Keratinocyte (primary cell): Measurements from ENCODE around the gene STYXL1.

Source experiments
- EZH2 ChIP-seq: IDR thresholded peaks from one replicate; pipeline ENCODE4 v1.6.1; 2012; ENCODE audit warnings: inconsistent platforms, mild to moderate bottlenecking, low read length, moderate library complexity
- TF ChIP-seq, protein P1 (sequence below), 3 experiments: IDR thresholded peaks in 1 of 3; conservative IDR thresholded peaks in 1 of 3; optimal IDR thresholded peaks in 1 of 3; 2 replicates in 2 of 3; 3 replicates in 1 of 3; pipeline versions ENCODE3 to v1.5.1; 2011; ENCODE audit warnings: low read length in 3 of 3, mild to moderate bottlenecking in 3 of 3, moderate library complexity in 2 of 3, control low read depth in 1 of 3, inconsistent platforms in 1 of 3; ENCODE audit not compliant: insufficient read depth in 2 of 3; ENCODE audit errors: extremely low read depth in 1 of 3

DNA sequence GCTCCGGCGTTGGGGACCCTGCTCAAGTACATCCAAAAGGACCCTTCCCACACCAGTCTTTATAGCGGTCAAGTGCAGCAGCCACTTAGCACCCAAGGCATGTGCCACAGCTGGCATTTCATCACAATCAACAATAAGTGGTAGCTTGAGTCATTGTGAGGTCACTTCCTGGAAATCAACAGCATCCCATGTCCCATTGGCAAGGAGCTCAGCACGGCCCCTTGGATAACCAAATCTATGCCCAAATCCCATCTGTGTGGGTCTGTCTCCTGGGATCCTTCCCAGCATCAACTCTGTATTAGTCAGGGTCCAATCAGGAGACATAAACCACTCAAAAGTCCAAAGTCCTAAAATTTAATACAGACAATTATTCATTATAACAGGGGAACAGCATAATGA, 27.2 kb upstream of the STYXL1 start:
- TF ChIP-seq, protein P1, sequence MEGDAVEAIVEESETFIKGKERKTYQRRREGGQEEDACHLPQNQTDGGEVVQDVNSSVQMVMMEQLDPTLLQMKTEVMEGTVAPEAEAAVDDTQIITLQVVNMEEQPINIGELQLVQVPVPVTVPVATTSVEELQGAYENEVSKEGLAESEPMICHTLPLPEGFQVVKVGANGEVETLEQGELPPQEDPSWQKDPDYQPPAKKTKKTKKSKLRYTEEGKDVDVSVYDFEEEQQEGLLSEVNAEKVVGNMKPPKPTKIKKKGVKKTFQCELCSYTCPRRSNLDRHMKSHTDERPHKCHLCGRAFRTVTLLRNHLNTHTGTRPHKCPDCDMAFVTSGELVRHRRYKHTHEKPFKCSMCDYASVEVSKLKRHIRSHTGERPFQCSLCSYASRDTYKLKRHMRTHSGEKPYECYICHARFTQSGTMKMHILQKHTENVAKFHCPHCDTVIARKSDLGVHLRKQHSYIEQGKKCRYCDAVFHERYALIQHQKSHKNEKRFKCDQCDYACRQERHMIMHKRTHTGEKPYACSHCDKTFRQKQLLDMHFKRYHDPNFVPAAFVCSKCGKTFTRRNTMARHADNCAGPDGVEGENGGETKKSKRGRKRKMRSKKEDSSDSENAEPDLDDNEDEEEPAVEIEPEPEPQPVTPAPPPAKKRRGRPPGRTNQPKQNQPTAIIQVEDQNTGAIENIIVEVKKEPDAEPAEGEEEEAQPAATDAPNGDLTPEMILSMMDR (optimal IDR thresholded peaks at IDR 0.05 in 1 of 3, IDR thresholded peaks at IDR 0.05 in 1 of 3, conservative IDR thresholded peaks at IDR 0.05 in 1 of 3; ENCODE audit: extremely low read depth in 1 of 3, insufficient read depth in 2 of 3, low read length in 3 of 3) = no peak
- TF ChIP-seq EZH2 = no peak
